ENCODE data around the gene KLF1. TPM values are rescaled to one million over a fixed set of nuclear protein-coding genes. Genes with fewer than 3 reads are reported as not detected.

Gene KLF1
- total and polyA plus RNA-seq, 2 donors (not counting 1 experiment from before 2014, with no cell fraction given), result not detected

DNA sequence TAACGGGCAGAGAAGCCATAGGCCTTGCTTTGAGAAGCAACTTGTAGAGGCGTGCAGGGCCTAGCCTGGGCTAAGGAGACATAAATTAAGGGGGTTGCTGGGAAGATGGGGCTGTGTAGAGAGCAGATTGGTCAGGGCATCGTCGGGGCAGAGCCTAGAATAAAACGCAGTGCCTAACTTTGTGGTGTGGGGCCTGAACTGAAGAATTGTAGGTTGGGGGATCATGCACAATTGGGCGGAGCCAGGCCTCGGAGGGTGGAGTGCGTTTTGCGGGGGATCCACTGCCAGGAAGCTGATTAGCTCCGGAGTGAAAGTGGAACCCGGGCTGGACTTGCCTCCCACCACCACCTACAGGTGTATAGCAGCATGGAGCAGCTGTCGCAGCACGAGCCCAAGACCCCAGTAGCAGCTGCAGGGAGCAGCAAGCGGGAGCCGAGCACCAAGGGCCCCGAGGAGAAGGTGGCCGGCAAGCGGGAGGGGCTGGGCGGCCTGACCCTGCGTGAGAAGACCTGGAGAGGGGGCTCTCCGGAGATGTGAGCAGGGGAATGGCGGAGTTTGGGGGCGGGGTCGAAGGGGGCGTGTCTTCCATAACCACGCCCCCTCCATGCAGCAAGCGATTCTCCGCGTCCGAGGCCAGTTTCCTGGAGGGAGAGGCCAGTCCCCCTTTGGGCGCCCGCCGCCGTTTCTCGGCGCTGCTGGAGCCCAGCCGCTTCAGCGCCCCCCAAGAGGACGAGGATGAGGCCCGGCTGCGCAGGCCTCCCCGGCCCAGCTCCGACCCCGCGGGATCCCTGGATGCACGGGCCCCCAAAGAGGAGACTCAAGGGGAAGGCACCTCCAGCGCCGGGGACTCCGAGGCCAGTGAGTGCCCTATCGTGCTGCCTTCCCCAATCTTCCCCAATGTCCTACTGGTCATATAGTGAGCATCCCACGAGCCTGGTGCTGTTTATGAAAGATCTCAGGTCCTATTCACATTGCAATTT, 19.6 kb downstream of the KLF1 start:
- no peak for TF ChIP-seq EZH2 (IDR thresholded peaks at IDR 0.05; ENCODE audit: low read length, missing control alignments)
- TF ChIP-seq, protein P1, sequence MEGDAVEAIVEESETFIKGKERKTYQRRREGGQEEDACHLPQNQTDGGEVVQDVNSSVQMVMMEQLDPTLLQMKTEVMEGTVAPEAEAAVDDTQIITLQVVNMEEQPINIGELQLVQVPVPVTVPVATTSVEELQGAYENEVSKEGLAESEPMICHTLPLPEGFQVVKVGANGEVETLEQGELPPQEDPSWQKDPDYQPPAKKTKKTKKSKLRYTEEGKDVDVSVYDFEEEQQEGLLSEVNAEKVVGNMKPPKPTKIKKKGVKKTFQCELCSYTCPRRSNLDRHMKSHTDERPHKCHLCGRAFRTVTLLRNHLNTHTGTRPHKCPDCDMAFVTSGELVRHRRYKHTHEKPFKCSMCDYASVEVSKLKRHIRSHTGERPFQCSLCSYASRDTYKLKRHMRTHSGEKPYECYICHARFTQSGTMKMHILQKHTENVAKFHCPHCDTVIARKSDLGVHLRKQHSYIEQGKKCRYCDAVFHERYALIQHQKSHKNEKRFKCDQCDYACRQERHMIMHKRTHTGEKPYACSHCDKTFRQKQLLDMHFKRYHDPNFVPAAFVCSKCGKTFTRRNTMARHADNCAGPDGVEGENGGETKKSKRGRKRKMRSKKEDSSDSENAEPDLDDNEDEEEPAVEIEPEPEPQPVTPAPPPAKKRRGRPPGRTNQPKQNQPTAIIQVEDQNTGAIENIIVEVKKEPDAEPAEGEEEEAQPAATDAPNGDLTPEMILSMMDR (conservative IDR thresholded peaks at IDR 0.05 in 1 of 2, IDR thresholded peaks at IDR 0.05 in 1 of 2; ENCODE audit: low read depth in 1 of 2, low read length in 2 of 2), result no peak
- H2AFZ ChIP-seq (ENCODE audit: low read length), result peak overlapping the region; percentile 59
- peak; percentile 43 to 52 for DNase-seq (ENCODE audit: low read depth in 2 of 2)

GRCh38 chr19:12866416-12867119, 20.4 kb downstream of the KLF1 start:
- Histone ChIP-seq H3K27me3 (ENCODE audit: control insufficient read depth, insufficient read depth, low read length) (peaks cover 4% of the 10 kb centered on the region), H3K4me2 (ENCODE audit: extremely low read depth, insufficient read depth, low read length) (no peak overlapping the region), H3K36me3 (ENCODE audit: control insufficient read depth, insufficient read depth, low read length) (no peaks in the 10 kb centered on the region), H3K4me3 (replicated peaks in 1 of 4; ENCODE audit: control extremely low read depth in 1 of 4, insufficient read depth in 1 of 4, low read depth in 3 of 4, low read length in 4 of 4) (no peak overlapping the region), H3K27ac (ENCODE audit: insufficient read depth, low read length) (no peak overlapping the region), H2AFZ (ENCODE audit: low read length) (no peak overlapping the region), H3K79me2 (ENCODE audit: control insufficient read depth, insufficient read depth, low read length) (no peaks in the 10 kb centered on the region), H4K20me1 (ENCODE audit: control insufficient read depth, extremely low read depth, insufficient read depth, low read length) (no peaks in the 10 kb centered on the region), H3K9ac (ENCODE audit: insufficient read depth, low read length) (no peak overlapping the region), H3K9me3 (ENCODE audit: control insufficient read depth, insufficient read depth, low read depth, low read length) (no peaks in the 10 kb centered on the region), H3K4me1 (ENCODE audit: control insufficient read depth, extremely low read depth, insufficient read depth, low read length) (no peaks in the 10 kb centered on the region)
- DNase-seq (ENCODE audit: low read depth in 2 of 2), result no peak
- TF ChIP-seq EZH2 (IDR thresholded peaks at IDR 0.05; ENCODE audit: low read length, missing control alignments), result no peak
- TF ChIP-seq, protein P1 (conservative IDR thresholded peaks at IDR 0.05 in 1 of 2, IDR thresholded peaks at IDR 0.05 in 1 of 2; ENCODE audit: low read depth in 1 of 2, low read length in 2 of 2), result no peak

More for the DNA sequence above, 19.6 kb downstream of the KLF1 start:
- peaks cover 4% of the 10 kb centered on the region for H3K27me3 ChIP-seq (ENCODE audit: control insufficient read depth, insufficient read depth, low read length)
- peak overlapping the region; percentile 69 for H3K4me2 ChIP-seq (ENCODE audit: extremely low read depth, insufficient read depth, low read length)
- peak overlapping the region in 3 of 4 experiments; percentile 29 to 50 (median 34) for H3K4me3 ChIP-seq (replicated peaks in 1 of 4; ENCODE audit: control extremely low read depth in 1 of 4, insufficient read depth in 1 of 4, low read depth in 3 of 4, low read length in 4 of 4)
- no peaks in the 10 kb centered on the region for H3K79me2 ChIP-seq (ENCODE audit: control insufficient read depth, insufficient read depth, low read length)
- no peak overlapping the region for H3K27ac ChIP-seq (ENCODE audit: insufficient read depth, low read length)
- H3K9ac ChIP-seq (ENCODE audit: insufficient read depth, low read length), result peak overlapping the region; percentile 13
- H3K9me3 ChIP-seq (ENCODE audit: control insufficient read depth, insufficient read depth, low read depth, low read length), result no peaks in the 10 kb centered on the region
- H4K20me1 ChIP-seq (ENCODE audit: control insufficient read depth, extremely low read depth, insufficient read depth, low read length), result no peaks in the 10 kb centered on the region
- H3K36me3 ChIP-seq (ENCODE audit: control insufficient read depth, insufficient read depth, low read length), result no peaks in the 10 kb centered on the region
- no peaks in the 10 kb centered on the region for H3K4me1 ChIP-seq (ENCODE audit: control insufficient read depth, extremely low read depth, insufficient read depth, low read length)
